Raji (cell line): ENCODE data around the gene SLC4A5.

Source experiments
- POLR2A ChIP-seq: IDR thresholded peaks from 2 replicates; pipeline ENCODE4 v1.6.1; 2011; ENCODE audit warnings: low read depth, low read length, control low read depth; ENCODE audit not compliant: insufficient read depth

SLC4A5 gene

GRCh38 chr2:74373221-74373676 lies 30.0 kb upstream of the SLC4A5 start:
- no peak for TF ChIP-seq POLR2A

- TF ChIP-seq POLR2A, result no peak
These were observed 29.5 kb upstream of the SLC4A5 start for GRCh38 chr2:74372674-74373073.

DNA sequence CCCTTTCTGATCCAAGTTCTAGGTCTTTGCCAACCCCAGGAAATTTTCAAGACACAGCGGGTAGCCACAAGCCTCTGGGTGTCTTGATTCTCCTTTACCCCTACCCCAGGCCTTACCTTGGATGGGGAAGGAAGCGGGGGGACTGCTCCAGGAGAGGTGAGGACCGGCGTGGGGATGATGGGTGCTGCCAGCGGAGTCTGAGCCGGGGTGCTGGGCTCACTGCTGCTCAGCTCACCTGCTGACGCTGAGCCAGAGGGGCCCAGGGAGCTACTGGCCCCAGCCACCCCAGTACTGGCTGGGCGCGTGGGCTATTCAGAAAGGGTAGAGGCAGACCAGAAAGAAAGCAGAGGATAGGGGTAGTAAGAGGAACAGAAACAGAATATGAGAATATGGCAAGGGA lies 28.2 kb upstream of the SLC4A5 start:
- no peak for TF ChIP-seq POLR2A

DNA sequence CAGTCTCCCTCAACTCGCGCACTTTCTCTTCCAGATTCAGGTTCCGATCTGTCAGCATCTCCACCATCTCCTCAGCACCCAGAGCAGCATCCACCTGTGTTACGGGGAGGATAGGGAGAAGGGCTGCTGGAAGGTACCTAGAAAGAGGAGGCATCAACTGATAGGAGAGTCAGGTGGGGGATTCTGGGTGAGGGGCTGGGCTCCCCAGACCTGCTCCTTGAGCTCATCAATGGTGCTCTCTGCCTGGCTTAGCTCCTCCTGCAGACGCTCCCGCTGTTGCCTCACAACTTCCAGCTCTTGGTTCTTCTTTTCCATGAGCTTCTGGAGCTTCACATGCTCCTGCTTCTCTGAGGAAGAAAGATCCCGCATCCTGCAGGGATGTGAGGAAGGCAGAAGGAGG lies 26.8 kb upstream of the SLC4A5 start:
- TF ChIP-seq POLR2A, result no peak

GRCh38 chr2:74368499-74368898 lies 25.3 kb upstream of the SLC4A5 start:
- TF ChIP-seq POLR2A, result no peak

- no peak for TF ChIP-seq POLR2A
These were observed 24.6 kb upstream of the SLC4A5 start for GRCh38 chr2:74367789-74368188.

- no peak for TF ChIP-seq POLR2A
These were observed 22.8 kb upstream of the SLC4A5 start for GRCh38 chr2:74366036-74366435.

DNA sequence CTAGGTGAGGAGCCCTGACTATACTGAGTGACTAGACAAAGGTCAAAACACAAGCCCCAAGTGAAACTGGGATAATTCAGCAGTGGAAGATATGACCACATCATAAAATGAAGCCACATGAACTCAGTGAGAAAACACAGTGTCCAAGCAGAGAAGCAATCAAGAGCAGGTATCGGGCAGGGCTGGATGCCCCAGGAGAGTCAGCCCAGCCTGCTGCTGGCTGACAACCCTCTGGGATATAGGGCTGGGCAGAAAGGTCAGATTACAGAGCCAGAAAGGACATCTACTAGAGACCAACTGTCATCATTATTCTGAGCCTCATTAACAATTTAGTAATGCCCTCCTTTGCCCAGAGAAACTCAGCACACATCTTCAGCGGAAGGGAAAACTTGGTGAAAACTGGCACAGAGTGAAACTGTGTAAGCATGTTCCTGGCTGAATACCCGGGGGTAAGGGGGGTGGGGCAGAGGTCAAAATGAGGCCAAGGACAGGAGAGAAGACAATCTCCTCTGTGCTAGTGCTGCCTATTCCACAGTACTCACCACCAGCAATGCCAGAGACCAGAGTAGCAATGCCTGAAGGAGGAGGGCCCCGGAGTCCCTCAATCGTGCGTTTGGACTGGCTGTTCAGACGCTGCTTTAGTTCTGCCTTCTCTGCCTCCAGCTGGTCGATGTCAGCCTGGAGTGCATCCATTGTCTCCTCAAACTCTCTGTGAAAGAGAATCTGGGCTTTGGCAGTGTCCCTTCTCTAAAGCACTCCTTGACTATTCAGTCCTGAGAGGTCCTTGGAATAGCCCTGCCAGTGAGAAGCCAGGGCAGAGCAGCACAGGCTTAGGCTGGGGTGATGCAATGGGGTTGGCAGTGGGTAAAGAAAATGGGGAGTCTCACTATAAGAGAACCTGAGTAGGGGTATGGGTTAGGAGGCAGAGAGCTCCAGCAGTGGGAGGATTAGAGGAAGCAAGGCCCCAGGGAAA lies 21.6 kb upstream of the SLC4A5 start:
- no peak for TF ChIP-seq POLR2A

DNA sequence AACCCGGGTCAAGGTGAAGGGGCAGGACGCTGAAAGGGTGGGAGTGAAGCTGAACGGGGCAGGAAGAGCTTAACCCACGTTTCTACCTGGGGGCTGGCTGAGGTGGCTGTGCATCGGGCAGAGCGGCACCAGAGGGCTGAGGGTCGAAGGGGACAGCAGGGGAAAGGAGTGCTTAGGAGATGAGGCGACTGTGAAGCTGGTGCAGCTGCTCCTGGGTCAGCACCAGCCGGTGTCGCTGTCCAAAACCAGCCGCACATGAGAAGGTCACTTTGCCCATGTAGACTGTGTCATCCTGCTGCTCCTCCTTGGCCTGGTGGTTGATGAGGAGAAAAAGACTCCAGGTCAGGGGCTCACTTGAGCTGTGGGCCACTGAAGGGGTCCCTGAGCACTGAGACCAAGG lies 18.1 kb upstream of the SLC4A5 start:
- TF ChIP-seq POLR2A, result no peak

DNA sequence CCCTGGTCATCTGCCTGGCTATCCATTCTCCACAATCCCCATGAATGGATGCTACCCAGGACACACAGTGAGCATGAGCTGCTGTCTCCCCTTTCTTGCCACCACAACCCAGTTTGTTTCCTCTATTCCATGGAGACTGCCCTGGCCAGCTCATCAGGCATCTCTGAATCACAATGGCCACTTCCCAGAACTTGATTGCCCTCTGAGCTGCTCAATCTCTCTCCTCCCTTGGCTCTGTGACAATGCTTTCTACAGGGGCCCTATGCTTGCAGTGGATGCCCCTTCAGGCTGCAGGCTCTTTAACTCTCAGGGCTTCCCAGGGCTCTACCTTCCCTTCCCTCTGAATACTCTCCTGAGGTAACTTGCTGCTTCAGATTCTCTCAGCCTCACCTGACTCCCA lies 14.4 kb upstream of the SLC4A5 start:
- no peak for TF ChIP-seq POLR2A

GRCh38 chr2:74349889-74350288 lies 6.7 kb upstream of the SLC4A5 start:
- TF ChIP-seq POLR2A, result no peak

DNA sequence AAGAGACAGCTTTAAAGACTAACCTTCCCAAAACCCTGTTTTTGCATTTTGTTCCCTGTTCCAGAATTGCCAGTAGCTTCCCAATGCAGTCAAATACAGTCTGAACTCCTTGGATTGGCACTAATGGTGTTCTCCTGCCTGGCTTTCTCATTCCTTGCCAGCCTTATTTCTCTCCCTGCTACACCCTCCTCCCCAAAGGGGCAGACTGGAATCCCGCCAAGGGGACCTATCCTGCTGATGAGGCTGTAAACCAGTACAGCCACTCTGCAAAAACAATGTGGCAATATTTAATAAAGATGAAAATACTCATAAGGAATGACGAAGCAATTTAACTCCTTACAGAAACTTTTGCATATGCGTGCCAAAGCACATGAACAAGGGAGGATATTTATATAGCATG lies 4.5 kb upstream of the SLC4A5 start:
- no peak for TF ChIP-seq POLR2A

DNA sequence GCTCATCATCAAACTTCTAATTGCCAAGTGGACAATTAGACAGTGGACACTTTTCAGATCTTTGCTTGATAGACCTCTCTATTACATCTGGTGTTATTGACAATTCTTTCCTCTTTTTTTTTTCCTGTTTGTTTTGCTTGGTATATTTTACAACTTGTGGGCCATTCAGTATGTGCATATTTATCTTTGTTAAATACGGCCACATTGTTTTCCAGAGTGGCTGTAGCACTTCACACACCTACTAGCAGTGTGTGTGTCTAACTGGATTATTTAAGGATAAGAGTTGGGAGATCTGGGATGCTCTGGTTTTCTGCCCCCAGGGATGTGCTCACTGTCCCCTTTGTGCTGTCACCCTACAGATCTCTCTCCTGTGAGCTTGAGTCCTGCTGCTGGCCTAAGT lies 4.1 kb upstream of the SLC4A5 start:
- no peak for TF ChIP-seq POLR2A

GRCh38 chr2:74345272-74345943 lies 2.2 kb upstream of the SLC4A5 start:
- no peak for TF ChIP-seq POLR2A

DNA sequence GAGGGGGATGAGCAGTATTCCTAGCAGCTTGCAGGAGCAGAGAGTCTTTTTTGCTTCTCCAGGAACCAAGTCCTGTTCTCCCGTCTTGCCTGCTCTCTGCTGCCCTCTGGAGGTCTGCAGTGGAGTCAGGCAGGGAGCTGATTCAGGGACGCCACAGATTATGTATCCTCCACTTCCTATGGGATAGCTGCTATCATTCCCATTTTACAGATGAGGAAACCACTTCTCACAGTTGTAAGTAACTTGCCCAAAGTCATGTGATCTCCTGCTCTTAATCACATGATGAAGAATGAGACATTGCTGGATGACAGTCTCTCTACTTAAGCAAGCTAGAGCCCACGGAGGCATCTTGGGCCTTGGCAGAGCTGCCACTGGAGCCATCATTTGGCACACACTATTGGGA lies 8.3 kb downstream of the SLC4A5 start:
- no peak for TF ChIP-seq POLR2A
